Type B pancreatic cell (in vitro differentiated cells): ENCODE results near the gene NTSR2. TPM values are rescaled to one million over a fixed set of nuclear protein-coding genes. Genes with fewer than 3 reads are reported as not detected.

ENCODE experiments used
- DNase-seq: peaks from one replicate; pipeline ENCODE4 v3.0.0; 2021; ENCODE audit warnings: mixed read lengths; ENCODE audit not compliant: unreplicated experiment; ENCODE audit errors: extremely low spot score
- H3K27ac Mint-ChIP-seq: 2 replicates; pipeline ENCODE4 v1.8.0; 2021; ENCODE audit warnings: mild to moderate bottlenecking, mixed read lengths
- H3K27me3 Mint-ChIP-seq: 2 replicates; pipeline ENCODE4 v1.8.0; 2021; ENCODE audit warnings: mixed read lengths
- H3K36me3 Mint-ChIP-seq: 2 replicates; pipeline ENCODE4 v1.8.0; 2021; ENCODE audit warnings: mixed read lengths
- H3K4me1 Mint-ChIP-seq: one replicate; pipeline ENCODE4 v1.8.0; 2021; ENCODE audit warnings: mixed read lengths; ENCODE audit not compliant: unreplicated experiment
- H3K4me3 Mint-ChIP-seq: 2 replicates; pipeline ENCODE4 v1.8.0; 2021; ENCODE audit warnings: mild to moderate bottlenecking, mixed read lengths
- H3K9me3 Mint-ChIP-seq: 2 replicates; pipeline ENCODE4 v1.8.0; 2021; ENCODE audit warnings: mixed read lengths
- total RNA-seq: library from RNA; stranded (reverse); gene quantifications from 2 replicates; pipeline ENCODE4 v1.2.1, GENCODE V29; 2021; ENCODE audit warnings: low replicate concordance
- TF ChIP-seq, protein P1 (sequence below): fragments of 200-600 bp; sonication (generic); conservative IDR thresholded peaks from 2 replicates; pipeline ENCODE4 v1.5.0; 2021; ENCODE audit warnings: antibody characterized with exemption, mild to moderate bottlenecking

NTSR2 gene
- total RNA-seq, 1 donor from 2014 or later, result not detected

- Mint-ChIP-seq H3K27me3 (peaks cover 53% of the 10 kb centered on the region), H3K4me1 (peaks cover 13% of the 10 kb centered on the region), H3K36me3 (no peaks in the 10 kb centered on the region), H3K4me3 (no peak overlapping the region), H3K9me3 (no peaks in the 10 kb centered on the region), H3K27ac (no peak overlapping the region)
- TF ChIP-seq, protein P1, sequence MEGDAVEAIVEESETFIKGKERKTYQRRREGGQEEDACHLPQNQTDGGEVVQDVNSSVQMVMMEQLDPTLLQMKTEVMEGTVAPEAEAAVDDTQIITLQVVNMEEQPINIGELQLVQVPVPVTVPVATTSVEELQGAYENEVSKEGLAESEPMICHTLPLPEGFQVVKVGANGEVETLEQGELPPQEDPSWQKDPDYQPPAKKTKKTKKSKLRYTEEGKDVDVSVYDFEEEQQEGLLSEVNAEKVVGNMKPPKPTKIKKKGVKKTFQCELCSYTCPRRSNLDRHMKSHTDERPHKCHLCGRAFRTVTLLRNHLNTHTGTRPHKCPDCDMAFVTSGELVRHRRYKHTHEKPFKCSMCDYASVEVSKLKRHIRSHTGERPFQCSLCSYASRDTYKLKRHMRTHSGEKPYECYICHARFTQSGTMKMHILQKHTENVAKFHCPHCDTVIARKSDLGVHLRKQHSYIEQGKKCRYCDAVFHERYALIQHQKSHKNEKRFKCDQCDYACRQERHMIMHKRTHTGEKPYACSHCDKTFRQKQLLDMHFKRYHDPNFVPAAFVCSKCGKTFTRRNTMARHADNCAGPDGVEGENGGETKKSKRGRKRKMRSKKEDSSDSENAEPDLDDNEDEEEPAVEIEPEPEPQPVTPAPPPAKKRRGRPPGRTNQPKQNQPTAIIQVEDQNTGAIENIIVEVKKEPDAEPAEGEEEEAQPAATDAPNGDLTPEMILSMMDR, result no peak
- DNase-seq, result no peak
Measured at GRCh38 chr2:11680901-11681721, 11.1 kb upstream of the NTSR2 start.

GRCh38 chr2:11680182-11680900, 10.3 kb upstream of the NTSR2 start:
- DNase-seq, result no peak
- peaks cover 55% of the 10 kb centered on the region for H3K27me3 Mint-ChIP-seq
- no peaks in the 10 kb centered on the region for H3K36me3 Mint-ChIP-seq
- no peak overlapping the region for H3K4me3 Mint-ChIP-seq
- TF ChIP-seq, protein P1, result no peak
- no peak overlapping the region for H3K27ac Mint-ChIP-seq
- H3K9me3 Mint-ChIP-seq, result no peaks in the 10 kb centered on the region
- peaks cover 13% of the 10 kb centered on the region for H3K4me1 Mint-ChIP-seq

GRCh38 chr2:11679486-11680181, 9.6 kb upstream of the NTSR2 start:
- TF ChIP-seq, protein P1, result no peak
- no peak for DNase-seq
- Mint-ChIP-seq H3K27ac (no peak overlapping the region), H3K9me3 (no peaks in the 10 kb centered on the region), H3K36me3 (no peaks in the 10 kb centered on the region), H3K4me1 (peaks cover 13% of the 10 kb centered on the region), H3K4me3 (no peak overlapping the region), H3K27me3 (peaks cover 55% of the 10 kb centered on the region)

- Mint-ChIP-seq H3K9me3 (no peaks in the 10 kb centered on the region), H3K27me3 (peaks cover 56% of the 10 kb centered on the region), H3K4me1 (peaks cover 13% of the 10 kb centered on the region), H3K36me3 (no peaks in the 10 kb centered on the region), H3K4me3 (no peak overlapping the region), H3K27ac (no peak overlapping the region)
- no peak for DNase-seq
- TF ChIP-seq, protein P1, result no peak
Measured at GRCh38 chr2:11679016-11679415, 9.0 kb upstream of the NTSR2 start.

GRCh38 chr2:11678306-11678960, 8.4 kb upstream of the NTSR2 start:
- no peaks in the 10 kb centered on the region for H3K9me3 Mint-ChIP-seq
- H3K4me3 Mint-ChIP-seq, result no peak overlapping the region
- TF ChIP-seq, protein P1, result no peak
- H3K27ac Mint-ChIP-seq, result no peak overlapping the region
- H3K36me3 Mint-ChIP-seq, result no peaks in the 10 kb centered on the region
- DNase-seq, result no peak
- peaks cover 13% of the 10 kb centered on the region for H3K4me1 Mint-ChIP-seq
- peaks cover 55% of the 10 kb centered on the region for H3K27me3 Mint-ChIP-seq
